Progenitor cell of endocrine pancreas (in vitro differentiated cells): ENCODE measurements around the gene TBC1D24. TPM values are rescaled to one million over a fixed set of nuclear protein-coding genes. Genes with fewer than 3 reads are reported as not detected.
"Not testable (repeated sequence)": the region's sequence is repeated elsewhere in the genome, so short reads cannot be mapped to it uniquely, and the experiment has no call there.

Source experiments
- DNase-seq: peaks from one replicate; pipeline ENCODE4 v3.0.0; 2021; ENCODE audit warnings: low spot score; ENCODE audit not compliant: unreplicated experiment
- H3K27ac Mint-ChIP-seq: 2 replicates; pipeline ENCODE4 v1.8.0; 2021; ENCODE audit warnings: mild to moderate bottlenecking, moderate library complexity, mixed read lengths
- H3K27me3 Mint-ChIP-seq: 2 replicates; pipeline ENCODE4 v1.8.0; 2021; ENCODE audit warnings: mixed read lengths
- H3K36me3 Mint-ChIP-seq: 2 replicates; pipeline ENCODE4 v1.8.0; 2022; ENCODE audit warnings: mixed read lengths; ENCODE audit not compliant: insufficient read depth
- H3K4me1 Mint-ChIP-seq: 2 replicates; pipeline ENCODE4 v1.8.0; 2021; ENCODE audit warnings: low read depth, mixed read lengths
- H3K4me3 Mint-ChIP-seq: 2 replicates; pipeline ENCODE4 v1.8.0; 2021; ENCODE audit warnings: low read depth, mild to moderate bottlenecking, moderate library complexity, mixed read lengths
- H3K9me3 Mint-ChIP-seq: 2 replicates; pipeline ENCODE4 v1.8.0; 2021; ENCODE audit warnings: low read depth, mixed read lengths
- total RNA-seq: library from RNA; stranded (reverse); gene quantifications from 2 replicates; pipeline ENCODE4 v1.2.1, GENCODE V29; 2021
- TF ChIP-seq, protein P1 (sequence below): fragments of 200-600 bp; sonication (generic); IDR thresholded peaks from one replicate; pipeline ENCODE4 v1.5.0; 2021; ENCODE audit warnings: antibody characterized with exemption, mild to moderate bottlenecking; ENCODE audit not compliant: unreplicated experiment

Gene TBC1D24
- total RNA-seq, 1 donor from 2014 or later = 23.8 TPM

- Mint-ChIP-seq H3K4me1 (peaks cover 5% of the 10 kb centered on the region), H3K27ac (peak overlapping the region; percentile 90), H3K36me3 (peaks cover 2% of the 10 kb centered on the region), H3K4me3 (peak overlapping the region; percentile 62), H3K9me3 (no peaks in the 10 kb centered on the region), H3K27me3 (no peaks in the 10 kb centered on the region)
- TF ChIP-seq, protein P1, sequence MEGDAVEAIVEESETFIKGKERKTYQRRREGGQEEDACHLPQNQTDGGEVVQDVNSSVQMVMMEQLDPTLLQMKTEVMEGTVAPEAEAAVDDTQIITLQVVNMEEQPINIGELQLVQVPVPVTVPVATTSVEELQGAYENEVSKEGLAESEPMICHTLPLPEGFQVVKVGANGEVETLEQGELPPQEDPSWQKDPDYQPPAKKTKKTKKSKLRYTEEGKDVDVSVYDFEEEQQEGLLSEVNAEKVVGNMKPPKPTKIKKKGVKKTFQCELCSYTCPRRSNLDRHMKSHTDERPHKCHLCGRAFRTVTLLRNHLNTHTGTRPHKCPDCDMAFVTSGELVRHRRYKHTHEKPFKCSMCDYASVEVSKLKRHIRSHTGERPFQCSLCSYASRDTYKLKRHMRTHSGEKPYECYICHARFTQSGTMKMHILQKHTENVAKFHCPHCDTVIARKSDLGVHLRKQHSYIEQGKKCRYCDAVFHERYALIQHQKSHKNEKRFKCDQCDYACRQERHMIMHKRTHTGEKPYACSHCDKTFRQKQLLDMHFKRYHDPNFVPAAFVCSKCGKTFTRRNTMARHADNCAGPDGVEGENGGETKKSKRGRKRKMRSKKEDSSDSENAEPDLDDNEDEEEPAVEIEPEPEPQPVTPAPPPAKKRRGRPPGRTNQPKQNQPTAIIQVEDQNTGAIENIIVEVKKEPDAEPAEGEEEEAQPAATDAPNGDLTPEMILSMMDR = no peak
- no peak for DNase-seq
These were observed 59.0 kb downstream of the TBC1D24 start for GRCh38 chr16:2533912-2534311.

DNA sequence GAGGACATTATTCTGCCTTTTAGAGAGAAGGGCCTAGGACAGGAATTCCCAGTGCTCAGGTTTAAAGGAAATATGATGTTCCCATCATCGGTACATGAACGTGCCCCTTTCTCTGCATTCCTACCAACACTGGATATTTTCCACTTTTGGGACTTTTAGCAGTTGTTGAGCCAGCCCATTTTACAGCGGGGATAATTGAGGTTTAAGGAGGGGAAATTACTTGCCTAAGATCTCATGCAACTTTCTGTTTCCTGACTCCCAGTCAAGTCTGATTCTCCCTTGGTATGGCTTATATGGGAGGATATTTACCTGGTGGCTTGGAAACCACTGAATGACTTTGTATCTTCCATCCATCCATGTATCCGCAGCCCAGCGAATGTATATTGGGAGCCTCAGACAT lies 59.4 kb downstream of the TBC1D24 start:
- H3K27ac Mint-ChIP-seq = peak overlapping the region; percentile 90
- not testable (repeated sequence) for H3K27me3 Mint-ChIP-seq, DNase-seq, H3K4me1 Mint-ChIP-seq, H3K9me3 Mint-ChIP-seq, H3K36me3 Mint-ChIP-seq
- H3K4me3 Mint-ChIP-seq = peak overlapping the region; percentile 62

- no peak overlapping the region for H3K27ac Mint-ChIP-seq
- no peaks in the 10 kb centered on the region for H3K36me3 Mint-ChIP-seq
- TF ChIP-seq, protein P1 = no peak
- no peak overlapping the region for H3K4me3 Mint-ChIP-seq
- DNase-seq = no peak
- no peaks in the 10 kb centered on the region for H3K9me3 Mint-ChIP-seq
- H3K27me3 Mint-ChIP-seq = no peaks in the 10 kb centered on the region
- H3K4me1 Mint-ChIP-seq = peaks cover 10% of the 10 kb centered on the region
These were observed 60.7 kb downstream of the TBC1D24 start for GRCh38 chr16:2535625-2536013.

DNA sequence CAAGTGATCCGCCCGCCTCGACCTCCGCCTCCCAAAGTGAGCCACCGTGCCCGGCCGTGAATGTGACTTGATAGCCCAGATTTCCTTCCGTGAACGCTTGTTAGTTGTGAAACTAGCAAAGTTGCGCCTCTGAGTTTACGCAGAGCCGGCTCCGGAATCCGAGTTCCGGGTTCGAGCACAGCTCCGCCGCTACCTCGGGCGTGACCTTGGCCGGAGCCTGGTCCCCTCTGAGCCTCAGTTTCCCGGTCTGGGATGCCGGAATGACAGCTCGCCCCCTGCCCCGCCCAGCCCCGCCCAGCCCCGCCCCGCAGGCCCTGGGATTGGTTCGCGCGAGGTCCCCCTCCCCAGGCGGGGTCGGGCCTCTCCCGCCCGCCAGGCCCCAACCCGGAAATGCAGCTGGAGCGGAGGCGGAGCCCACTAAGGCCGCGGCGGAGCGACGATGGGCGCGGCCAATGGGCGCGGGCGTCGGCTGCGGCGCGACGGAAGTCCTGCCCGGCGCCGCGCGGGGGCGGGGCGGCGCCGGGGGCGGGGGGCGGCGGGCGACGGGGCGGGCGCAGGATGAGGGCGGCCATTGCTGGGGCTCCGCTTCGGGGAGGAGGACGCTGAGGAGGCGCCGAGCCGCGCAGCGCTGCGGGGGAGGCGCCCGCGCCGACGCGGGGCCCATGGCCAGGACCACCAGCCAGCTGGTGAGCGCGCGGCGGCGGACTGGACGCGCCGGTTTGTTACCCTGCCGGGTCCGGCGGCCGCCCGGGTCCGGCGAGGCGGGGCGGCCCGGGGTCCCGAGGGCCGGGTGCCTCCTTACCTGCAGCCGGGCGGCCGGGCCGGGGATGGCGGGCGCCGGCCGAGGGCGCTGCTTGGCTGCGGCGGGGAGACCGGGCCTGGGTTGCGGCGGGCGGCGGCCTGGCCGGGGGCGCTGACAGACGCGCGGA lies 62.8 kb downstream of the TBC1D24 start, which contains the start of gene PDPK1:
TSS of gene PDPK1 (plus strand) at position 571 of the 929 bp plus-strand sequence. CDS start at position 663, 92 bp downstream.
- peak; percentile 90 for DNase-seq
- Mint-ChIP-seq H3K36me3 (no peaks in the 10 kb centered on the region), H3K9me3 (no peaks in the 10 kb centered on the region), H3K27me3 (no peaks in the 10 kb centered on the region), H3K4me3 (peak within 1 kb of the TSS; percentile 75), H3K4me1 (peaks cover 11% of the 10 kb centered on the region), H3K27ac (peak within 1 kb of the TSS; percentile 80)
- TF ChIP-seq, protein P1 = no peak

- H3K4me1 Mint-ChIP-seq, H3K9me3 Mint-ChIP-seq, DNase-seq, H3K27me3 Mint-ChIP-seq, H3K36me3 Mint-ChIP-seq: not testable (repeated sequence)
- peak overlapping the region; percentile 71 for H3K4me3 Mint-ChIP-seq
- peak overlapping the region; percentile 79 for H3K27ac Mint-ChIP-seq
These were observed 64.4 kb downstream of the TBC1D24 start for GRCh38 chr16:2539192-2539844.

DNA sequence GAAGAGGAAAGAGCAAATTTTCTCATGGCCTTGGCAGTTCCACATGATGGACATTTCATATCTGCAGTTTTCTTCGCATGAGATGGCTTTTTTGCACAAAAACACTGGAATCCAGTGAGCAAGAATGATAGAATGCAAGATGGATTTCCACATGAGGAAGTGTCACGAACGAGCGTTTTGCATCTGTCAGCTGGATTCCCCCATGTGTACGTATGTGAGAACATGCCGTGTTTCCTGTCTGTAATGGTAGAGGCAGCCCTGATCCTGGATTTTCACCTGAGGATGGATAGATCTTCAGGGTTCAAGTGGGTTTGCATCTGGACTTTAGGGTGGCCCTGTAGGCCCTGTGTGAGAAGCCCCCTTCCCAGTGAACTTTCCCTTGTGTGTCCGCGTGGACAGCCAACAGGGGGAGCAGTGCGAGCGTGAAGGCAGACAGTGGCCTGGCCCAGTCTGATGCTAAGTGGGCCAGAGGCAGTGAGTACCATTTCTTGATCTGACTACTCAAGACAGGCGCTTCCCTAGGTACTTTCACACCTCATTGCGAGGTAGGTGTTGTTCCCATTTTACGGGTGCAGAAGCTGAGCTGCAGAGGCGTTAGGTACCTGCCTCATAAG lies 65.0 kb downstream of the TBC1D24 start:
- TF ChIP-seq, protein P1 = peak; percentile 50
- not testable (repeated sequence) for H3K9me3 Mint-ChIP-seq, H3K27me3 Mint-ChIP-seq, H3K27ac Mint-ChIP-seq, DNase-seq, H3K36me3 Mint-ChIP-seq, H3K4me1 Mint-ChIP-seq
- peak overlapping the region; percentile 71 for H3K4me3 Mint-ChIP-seq

DNA sequence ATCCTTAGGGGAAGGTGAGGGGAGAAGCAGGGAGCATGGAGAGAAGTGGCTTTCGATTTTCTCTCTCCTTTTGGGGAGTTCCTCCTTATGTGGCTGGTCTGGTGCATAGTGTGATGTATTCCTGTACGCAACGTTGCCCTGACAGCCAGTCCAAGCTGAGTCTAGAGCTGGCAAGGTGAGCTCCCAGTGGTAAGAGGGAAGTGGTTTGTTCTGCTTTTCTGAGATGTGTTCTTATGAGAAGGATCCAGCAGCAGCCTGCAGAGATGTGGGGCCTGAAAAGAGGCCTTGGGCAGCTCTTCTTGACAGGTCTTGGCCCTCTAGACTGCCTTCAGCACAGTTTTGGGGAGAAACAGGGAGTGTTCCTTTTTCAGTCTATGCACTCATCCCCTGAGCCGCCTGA lies 66.0 kb downstream of the TBC1D24 start:
- not testable (repeated sequence) for H3K27me3 Mint-ChIP-seq, DNase-seq, H3K36me3 Mint-ChIP-seq, H3K9me3 Mint-ChIP-seq, H3K4me1 Mint-ChIP-seq, H3K4me3 Mint-ChIP-seq
- peak overlapping the region; percentile 62 for H3K27ac Mint-ChIP-seq

DNA sequence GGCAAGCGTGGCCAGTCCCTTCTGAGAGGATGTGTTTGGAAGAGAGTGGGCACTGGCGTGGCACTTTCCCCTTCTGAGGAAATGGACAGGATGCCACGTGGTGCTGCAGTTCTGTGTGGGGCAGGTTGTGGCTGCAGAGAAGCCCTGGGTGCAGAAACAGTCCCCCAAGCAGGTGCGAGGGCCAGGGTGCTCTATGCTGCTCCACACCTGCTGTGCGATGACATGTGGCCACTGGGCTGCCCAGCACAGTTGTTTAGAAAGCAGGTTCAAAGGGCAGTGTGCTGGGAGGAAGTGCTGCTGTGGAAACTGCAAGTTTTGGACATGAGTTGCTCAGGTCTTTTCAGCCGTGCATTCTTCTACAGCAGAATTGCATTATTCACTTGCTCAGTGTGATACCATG lies 66.5 kb downstream of the TBC1D24 start:
- not testable (repeated sequence) for H3K4me3 Mint-ChIP-seq, H3K27me3 Mint-ChIP-seq, H3K36me3 Mint-ChIP-seq, DNase-seq, H3K4me1 Mint-ChIP-seq, H3K27ac Mint-ChIP-seq, H3K9me3 Mint-ChIP-seq
